ENCODE measurements around the gene TSPAN1.

DNA sequence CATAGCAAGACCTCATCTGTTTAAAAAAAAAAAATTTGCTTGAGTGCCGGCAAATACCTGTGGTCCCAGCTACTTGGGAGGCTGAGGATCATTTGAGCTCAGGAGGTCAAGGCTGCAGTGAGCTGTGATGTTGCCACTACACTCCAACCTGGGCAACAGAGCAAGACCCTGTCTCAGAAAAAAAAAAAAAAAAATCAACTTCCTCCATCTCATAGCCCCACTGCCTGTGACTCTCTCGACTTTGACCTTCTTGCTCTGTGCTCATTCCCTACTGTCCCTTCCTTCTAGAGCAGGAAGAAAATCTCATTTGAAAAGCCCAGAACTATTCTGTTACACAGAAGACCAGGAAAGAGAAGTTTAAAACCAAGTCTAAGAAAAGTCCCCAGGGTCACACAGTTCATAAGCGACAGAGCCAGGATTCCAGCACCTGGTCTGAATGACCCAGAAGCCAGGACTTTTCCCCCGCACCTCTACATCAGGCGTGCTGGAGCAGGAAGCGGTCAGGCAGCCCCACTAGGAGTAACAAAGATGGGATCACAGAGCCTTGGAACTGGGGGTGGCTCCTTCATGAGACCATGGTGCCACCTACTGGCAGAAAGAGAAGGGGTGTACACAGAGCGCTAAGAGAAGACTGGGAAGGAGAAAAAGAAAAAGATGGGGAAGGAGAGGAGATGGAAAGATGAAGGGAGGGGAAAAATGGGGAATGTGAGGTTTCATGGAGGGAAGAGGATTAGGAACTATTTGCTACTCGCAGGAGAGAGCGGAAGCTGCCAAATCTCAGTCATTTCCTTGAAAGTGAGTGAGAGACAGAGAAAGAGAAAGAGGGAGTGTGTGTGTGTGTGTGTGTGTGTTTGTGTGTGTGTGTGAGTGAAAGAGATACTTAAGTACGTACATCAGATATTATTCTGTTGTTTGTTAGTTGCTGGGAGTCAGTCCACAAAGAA, 4.5 kb downstream of the TSPAN1 start:
- TF ChIP-seq CTCF (conservative IDR thresholded peaks at IDR 0.05; ENCODE audit: low read depth, low read length) (peak; percentile 98), EZH2 (IDR thresholded peaks at IDR 0.05; ENCODE audit: borderline replicate concordance, low read depth, low read length, poor library complexity, severe bottlenecking) (no peak)
